SK-N-SH treated with all-trans-retinoic acid at 6 μM for 48 hours (cell line): ENCODE results near the gene CDK3.

Experiments used
- BACH2 ChIP-seq: fragments of 250-450 bp; sonication (Bioruptor Pico); IDR thresholded peaks from 2 replicates; pipeline ENCODE4 v1.9.0; 2021; ENCODE audit warnings: mild to moderate bottlenecking, borderline replicate concordance
- GLIS3 ChIP-seq: fragments of 250-450 bp; sonication (Bioruptor Pico); IDR thresholded peaks from 2 replicates; pipeline ENCODE4 v1.5.0; 2020; ENCODE audit warnings: mild to moderate bottlenecking, moderate library complexity
- ISL1 ChIP-seq: fragments of 250-450 bp; sonication (Bioruptor Pico); IDR thresholded peaks from 2 replicates; pipeline ENCODE4 v2.1.2; 2022; ENCODE audit warnings: mild to moderate bottlenecking, moderate library complexity
- PATZ1 ChIP-seq: fragments of 250-450 bp; sonication (Bioruptor Pico); IDR thresholded peaks from 2 replicates; pipeline ENCODE4 v1.8.0; 2020; ENCODE audit warnings: mild to moderate bottlenecking, moderate library complexity, borderline replicate concordance
- SNAI2 ChIP-seq: fragments of 250-450 bp; sonication (Bioruptor Pico); IDR thresholded peaks from 2 replicates; pipeline ENCODE4 v1.5.0; 2020; ENCODE audit warnings: mild to moderate bottlenecking, moderate library complexity
- TCF4 ChIP-seq: fragments of 250-450 bp; sonication (Bioruptor Pico); IDR thresholded peaks from 2 replicates; pipeline ENCODE4 v1.8.0; 2021; ENCODE audit warnings: mild to moderate bottlenecking, moderate library complexity, borderline replicate concordance
- TOX ChIP-seq: fragments of 250-450 bp; sonication (Bioruptor Pico); IDR thresholded peaks from 2 replicates; pipeline ENCODE4 v1.8.0; 2021; ENCODE audit warnings: mild to moderate bottlenecking, moderate library complexity, borderline replicate concordance
- ZFP3 ChIP-seq: fragments of 250-450 bp; sonication (Bioruptor Pico); IDR thresholded peaks from 2 replicates; pipeline ENCODE4 v1.5.0; 2020; ENCODE audit warnings: mild to moderate bottlenecking, moderate library complexity
- ZFP30 ChIP-seq: fragments of 450-650 bp; formaldehyde crosslinking; IDR thresholded peaks from 2 replicates; pipeline ENCODE4 v1.5.0; 2022; ENCODE audit warnings: mild to moderate bottlenecking, moderate library complexity

- no peak for TF ChIP-seq ZFP30
- TF ChIP-seq GLIS3, result no peak
- no peak for TF ChIP-seq SNAI2 (CRISPR knock-in tag)
- no peak for TF ChIP-seq TOX (CRISPR knock-in tag)
- TF ChIP-seq ISL1 (CRISPR knock-in tag), result no peak
- TF ChIP-seq PATZ1 (CRISPR knock-in tag), result no peak
- TF ChIP-seq TCF4 (CRISPR knock-in tag), result no peak
- TF ChIP-seq ZFP3 (CRISPR knock-in tag), result no peak
- TF ChIP-seq BACH2, result no peak
These were observed 23.2 kb downstream of the CDK3 start for GRCh38 chr17:76023900-76024237.
